Measurements from ENCODE around the gene GPR65.

Gene GPR65, protein sequence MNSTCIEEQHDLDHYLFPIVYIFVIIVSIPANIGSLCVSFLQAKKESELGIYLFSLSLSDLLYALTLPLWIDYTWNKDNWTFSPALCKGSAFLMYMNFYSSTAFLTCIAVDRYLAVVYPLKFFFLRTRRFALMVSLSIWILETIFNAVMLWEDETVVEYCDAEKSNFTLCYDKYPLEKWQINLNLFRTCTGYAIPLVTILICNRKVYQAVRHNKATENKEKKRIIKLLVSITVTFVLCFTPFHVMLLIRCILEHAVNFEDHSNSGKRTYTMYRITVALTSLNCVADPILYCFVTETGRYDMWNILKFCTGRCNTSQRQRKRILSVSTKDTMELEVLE

DNA sequence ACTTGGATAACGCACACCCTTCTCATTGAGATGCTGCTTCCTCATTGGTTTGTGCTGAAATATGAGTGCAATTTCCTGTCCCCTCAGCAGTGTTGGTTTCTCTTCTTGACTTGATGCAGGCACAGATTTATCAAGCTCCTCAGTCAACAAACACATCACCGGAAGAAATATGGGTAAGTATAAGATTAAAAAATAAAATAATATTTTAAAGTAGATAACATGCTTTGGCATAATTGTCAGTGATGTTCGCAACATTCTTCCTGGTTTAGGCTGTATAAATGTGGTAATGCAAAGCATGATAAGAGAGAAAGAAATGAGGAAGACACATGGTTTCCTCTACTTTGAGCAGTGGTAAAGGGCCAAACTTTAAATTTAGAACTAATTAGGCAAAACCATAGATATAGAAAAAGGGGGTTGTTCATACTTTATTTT lies at the start of gene GPR65:
GPR65 (plus strand) TSS at position 86 of the 432 bp plus-strand sequence. CDS start 5,713 bp downstream, outside the sequence.
- no peak for DNase-seq

DNA sequence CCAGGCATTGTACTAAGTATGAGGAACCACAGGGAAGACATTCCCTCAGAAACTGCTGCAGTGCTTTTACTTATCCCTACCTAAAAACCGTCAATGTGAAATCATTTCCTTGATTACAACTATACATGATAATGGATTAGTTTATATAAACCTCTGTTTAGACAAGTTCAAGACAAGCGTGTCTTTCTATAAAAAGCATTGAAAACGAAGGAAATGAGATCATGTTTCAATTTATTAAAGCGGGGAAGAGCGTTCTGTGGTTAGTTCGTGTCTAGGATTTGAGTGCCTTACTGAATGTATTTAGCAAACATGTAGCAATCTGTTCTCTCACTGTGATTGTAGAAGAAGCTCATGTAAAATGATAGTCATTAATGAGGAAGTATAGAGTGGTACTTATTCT lies 49.4 kb upstream of the GPR65 start:
- no peak for DNase-seq

DNA sequence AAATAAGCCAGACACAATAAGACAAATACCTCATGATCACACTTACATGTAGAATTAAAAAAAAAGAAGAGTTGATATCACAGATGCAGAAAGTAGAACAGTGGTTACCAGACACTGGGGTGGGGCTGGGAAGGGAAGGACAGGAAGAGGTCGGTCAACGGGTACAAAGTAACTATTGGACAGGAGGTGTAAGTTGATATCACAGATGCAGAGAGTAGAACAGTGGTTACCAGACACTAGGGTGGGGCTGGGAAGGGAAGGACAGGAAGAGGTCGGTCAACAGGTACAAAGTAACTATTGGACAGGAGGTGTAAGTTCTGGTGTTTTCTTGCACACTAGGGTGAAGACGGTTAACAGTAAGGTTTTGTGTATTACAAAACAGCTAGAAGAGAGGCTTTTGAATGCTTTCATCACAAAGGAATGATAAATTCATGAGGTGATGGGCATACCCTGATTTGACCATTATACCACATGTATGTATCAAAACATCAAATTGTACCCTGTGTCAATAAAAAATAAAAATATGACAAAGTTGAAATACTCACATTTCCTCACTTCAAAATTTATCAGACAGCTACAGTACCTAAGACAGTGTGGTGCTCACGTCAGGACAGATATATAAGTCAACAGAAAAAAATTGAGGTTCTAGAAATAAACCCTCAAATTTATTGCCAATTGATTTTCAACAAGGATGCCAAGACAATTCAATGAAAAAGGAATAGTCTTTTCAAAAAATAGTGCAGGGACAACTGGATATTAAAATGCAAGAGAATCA lies 44.7 kb upstream of the GPR65 start:
- DNase-seq, result no peak

DNA sequence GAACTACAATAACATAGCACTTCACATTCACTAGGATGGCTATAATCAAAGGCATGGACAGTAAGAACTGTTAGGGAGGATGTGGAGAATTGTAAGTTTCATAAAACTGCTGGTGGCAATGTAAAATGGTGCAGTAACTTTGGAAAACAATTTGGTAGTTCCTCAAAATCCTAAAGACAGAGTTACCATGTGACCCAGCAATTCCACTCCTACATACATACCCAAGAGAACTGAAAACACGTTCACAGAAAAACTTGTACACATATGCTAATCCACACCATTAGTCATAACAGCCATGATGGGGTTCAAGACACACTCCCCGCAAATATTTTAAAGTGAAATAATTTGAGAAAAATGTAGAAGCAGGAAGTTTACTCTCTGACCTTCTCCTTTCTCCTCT lies 43.7 kb upstream of the GPR65 start:
- no peak for DNase-seq

DNA sequence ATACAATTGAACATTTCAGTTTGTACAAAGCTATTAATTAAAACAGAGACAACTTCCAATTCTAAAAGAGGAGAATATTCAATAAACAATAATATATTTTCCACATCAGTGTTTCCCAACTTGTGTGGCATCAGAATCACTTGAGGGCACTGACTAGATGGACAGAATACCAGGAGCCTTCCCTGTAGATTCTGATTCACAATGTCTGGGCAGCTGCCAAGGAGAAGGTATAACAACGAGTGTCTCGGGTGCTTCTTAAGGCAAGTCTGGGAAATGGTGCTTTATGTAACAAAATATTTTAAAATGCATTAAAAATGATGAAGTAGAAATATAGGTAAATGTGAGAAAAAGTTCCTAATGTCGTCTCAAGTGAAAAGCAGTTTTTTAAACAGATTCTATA lies 38.1 kb upstream of the GPR65 start:
- no peak for DNase-seq

DNA sequence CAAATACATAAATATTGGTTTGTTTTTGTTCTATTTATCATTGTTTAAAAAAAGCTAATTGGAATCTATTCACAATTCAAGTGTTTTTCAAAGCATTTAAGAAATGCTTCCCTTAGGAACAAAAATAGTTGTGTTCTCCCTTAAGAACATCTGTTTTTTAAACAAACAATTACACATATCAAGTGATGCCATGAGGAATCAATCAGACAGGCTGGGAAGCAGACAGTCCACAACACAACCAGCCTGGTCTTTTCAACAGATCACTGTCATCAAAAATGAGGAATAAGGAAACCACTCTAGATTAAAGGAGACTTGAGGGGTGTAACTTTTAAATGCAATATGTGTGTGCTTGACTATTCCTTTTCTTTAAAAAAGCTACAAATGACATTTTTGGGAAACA lies 37.4 kb upstream of the GPR65 start:
- no peak for DNase-seq

DNA sequence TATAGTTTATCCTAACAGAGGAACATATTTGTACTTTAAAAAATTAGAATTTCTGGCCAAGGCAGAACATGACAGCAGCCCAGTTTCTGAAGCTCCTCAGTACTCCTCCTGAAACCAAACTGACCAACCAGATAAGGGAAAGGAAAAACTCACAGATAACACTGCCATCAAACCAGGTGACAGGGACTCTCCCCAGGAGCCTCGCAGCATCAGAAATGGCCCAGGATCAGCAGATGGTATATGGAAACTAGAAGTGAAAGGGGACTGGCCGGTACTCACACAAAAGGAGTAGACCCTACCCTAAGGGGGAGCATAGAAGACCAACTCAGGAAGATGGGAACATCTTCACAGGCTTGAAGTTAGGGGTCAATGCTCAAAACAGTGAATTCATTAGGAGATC lies 33.9 kb upstream of the GPR65 start:
- no peak for DNase-seq

DNA sequence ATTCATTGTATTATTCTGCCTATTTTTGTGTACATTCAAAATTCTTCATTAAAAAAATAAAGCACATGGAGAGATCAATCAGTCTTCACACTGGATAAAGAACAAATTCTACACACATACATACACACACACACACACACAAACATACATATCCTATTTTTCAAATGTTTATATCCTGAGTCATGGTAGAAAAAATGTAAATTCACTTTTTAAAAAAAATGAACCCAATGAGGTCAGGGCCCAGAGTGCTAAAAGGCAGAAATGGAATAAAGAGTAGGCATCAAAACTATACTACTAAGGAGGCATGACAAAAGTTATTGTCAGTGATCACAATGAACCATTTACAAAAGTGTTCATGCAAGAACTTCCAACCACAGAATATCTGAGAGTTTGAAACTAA lies 29.3 kb upstream of the GPR65 start:
- DNase-seq, result no peak

DNA sequence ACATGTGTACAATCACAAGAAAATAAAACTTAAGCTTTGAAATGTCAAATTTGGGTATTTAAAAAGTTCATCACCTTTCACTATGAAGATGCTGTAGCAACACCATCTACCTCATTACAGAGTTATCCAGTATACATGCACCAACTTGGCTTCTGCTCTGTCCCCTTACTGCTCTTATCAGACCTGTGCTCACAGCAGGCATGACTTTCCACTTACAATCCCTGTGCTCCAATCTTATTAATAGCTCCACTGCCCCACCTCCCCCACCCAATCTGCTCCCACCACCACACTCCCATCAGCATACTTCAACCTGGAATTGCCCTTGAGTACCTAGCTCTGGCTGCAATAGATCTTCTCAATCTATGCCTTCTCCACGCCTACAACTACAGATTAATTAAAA lies 25.2 kb upstream of the GPR65 start:
- no peak for DNase-seq

DNA sequence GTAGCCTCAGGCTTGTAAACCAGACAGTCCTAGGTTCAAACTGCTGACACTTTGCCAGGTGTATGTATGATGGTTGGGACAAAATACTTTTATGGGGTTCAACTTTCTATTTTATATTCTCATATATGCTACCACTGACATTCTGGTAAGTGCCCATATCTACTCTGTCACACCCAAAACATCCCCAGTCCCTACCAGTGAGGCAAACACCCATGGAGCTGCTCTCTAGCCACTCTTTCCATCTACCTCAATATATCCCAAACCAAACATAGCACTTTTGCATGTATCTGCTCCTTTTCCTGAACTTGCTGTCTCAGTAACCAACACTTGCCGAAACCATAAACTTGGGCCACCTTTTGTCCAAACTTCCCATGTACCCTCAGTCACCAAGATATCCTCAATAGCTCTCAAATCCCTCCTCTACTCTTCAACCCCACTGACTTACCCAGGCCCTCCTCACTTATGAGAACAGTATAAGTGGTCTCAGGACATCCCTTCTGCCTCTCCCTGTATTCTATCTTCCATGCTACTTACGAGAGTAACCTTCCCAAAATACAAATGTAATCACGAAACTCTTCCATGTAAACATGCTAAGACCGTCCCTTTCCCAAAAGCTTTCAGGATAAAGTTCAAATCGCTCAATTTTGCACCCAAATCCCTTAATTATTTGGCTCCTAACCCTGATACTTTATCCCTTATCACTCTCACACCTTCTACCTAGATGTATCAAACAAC lies 15.5 kb upstream of the GPR65 start:
- no peak for DNase-seq

DNA sequence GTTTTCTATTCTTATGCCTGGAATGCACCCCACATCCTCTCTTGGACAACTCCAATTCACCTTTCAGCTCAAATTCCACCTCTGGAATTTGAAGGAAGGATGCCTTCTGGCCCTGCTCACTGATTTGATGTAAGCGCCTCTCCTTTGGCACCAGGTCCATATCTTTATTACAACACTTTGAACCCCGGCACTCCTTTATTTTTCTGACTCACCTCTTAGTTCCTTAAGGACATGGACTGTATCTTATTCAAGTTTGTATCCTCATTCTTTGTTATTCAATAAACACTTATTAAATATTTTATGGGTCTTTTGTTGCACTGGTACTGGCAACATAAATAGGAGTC lies 15.0 kb upstream of the GPR65 start:
- DNase-seq, result no peak

DNA sequence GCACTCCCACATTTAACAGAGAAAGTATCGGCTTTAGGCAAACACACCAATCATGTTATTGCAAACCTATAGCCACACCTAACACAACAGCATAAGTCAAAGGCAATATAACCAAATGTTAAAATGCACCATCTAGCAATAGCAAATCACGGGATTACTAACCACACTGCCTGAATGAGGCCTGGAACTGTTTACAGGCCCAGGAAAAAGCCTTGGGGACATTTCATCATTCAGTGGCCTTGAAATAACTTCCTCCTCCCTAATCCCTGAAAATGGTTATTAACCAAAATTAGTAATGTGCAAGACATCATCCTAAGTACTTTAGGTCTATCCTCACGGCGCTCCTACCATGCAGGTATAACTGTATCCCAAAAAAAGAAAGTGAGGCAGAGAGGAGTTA lies 14.3 kb upstream of the GPR65 start:
- DNase-seq, result no peak

DNA sequence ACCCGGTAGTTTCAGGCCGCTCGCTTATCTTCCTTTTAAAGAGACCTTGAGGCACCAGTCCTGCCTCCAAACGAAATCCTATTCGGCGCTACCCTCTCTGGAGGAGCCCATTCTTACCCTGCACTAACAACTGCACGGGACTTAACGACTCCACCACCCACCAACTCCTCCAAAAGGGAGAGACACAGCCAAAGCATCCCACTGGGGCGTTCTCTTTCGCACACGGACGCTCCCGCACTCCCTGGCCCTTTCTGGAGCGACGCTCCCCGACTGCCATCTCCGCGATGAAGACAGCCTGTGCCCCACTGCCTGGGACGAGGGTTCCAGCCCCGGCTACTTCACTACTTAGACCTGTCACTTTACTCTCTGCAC lies 12.6 kb upstream of the GPR65 start:
- DNase-seq, result no peak

DNA sequence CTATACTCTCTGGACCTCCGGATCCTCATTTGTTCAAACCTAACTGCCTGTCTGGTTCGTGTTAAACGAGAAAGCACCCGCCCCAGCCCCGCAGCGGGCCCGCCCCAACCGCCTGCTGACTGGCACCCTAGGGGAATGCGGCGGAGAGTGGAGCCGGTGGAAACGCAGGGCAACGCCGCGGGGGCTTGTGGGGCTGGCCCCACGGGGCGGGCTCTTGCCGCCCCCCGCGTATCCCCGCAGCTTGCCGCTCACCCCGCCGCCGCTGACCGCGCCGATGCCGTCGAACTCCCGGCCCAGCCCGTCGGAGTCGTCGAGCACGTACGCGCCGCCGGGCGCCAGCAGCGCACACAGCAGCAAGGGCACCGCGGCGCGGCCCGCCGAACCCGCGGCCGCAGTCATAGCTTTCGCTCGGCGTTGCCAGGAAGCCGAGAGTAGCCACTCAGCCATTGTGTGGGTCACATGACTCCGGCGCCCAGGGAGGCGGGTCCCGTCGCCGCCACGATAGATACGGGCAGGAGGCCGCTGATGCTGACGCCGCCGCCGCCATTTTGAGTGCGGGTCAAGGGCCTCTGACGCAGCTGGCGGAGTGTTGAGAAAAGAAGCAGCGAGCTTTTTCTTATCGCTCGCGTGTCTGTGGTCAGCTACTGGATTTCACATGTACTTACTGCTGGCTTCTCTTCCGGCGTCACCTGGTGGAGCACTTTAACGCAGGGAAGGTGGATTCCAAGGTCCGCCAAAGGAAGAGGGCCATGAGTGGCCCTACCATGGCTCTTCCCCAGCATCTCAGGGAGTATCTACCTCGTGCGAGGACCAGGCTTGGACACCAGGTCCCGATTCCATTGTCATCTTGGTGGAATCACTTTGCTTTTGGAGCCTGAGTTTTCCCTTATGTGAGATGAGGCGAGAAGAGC lies 12.0 kb upstream of the GPR65 start, which contains the start of gene GALC:
GALC (minus strand) TSS at position 465 of the 911 bp plus-strand sequence; CDS start at position 447, 18 bp downstream.
- DNase-seq, result peak; percentile 14 to 82

DNA sequence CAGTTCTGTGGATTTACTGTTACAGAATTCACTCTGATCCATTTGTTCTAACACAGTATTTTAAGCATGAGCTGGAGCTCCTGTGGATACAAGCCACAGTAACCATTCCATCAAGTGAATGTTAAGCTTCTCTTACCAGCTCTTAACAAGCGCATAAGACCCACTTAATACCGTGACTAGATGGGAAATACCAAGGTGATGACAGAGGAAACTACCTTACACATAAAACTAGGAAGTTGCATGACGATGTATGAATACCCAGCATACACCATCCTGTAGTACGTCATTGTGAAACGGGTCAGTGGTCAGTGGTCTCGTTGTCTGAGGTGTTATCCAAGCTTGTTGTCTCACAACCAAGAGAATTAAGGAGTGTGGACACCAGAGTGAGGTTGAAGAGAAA lies 10.0 kb upstream of the GPR65 start:
- no peak for DNase-seq

DNA sequence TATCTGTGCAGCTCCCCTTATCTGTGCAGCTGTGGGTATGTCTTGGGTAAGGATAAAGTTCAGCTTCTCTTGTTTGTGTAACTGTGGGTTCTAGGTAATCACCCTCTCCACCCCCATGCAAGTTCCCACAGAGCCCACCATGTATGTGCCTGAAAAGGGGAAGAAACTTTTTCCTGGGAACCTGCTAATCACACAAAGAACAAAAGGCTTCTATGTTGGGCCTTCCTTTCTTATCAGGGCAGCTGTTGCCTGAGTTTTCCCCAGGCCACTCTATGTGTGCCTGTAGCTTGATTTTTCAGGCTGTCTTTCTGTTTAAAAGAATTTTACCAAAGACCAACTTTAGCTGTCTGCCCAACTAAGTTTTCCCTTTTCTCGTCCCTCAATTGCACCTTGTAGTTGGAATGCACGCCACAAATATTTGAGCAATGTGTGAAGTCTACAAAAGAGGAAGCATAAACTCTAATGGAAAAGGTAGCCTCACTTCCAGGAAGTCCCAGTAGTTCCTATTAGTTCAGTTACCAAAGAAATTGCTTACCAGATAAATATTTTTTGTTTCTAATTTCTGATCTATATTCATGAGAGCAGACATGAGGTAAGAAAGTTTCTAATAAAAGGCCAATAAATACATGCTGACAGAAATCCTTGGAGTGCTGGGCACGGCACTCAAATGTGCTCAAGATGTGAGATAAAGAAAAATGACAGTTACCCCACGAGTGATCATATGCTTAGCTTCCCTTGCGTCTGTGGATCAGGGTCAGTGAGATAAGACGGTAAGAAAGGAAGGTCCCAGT lies 9.2 kb upstream of the GPR65 start:
- DNase-seq, result no peak

DNA sequence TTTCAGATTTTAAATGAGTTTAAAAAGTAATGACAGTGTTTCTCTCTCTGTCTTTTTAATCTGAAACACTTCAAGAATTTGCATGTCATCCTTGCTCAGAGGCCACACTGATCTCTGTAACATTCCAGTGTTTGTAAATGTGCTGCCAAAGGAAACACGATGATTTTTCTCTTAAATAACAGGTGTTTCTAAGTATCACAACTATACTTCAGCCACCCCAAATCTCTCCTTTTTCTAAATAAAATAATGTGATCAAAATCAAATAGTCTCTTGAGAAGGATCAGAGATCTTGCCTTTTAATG lies 8.7 kb upstream of the GPR65 start:
- no peak for DNase-seq

DNA sequence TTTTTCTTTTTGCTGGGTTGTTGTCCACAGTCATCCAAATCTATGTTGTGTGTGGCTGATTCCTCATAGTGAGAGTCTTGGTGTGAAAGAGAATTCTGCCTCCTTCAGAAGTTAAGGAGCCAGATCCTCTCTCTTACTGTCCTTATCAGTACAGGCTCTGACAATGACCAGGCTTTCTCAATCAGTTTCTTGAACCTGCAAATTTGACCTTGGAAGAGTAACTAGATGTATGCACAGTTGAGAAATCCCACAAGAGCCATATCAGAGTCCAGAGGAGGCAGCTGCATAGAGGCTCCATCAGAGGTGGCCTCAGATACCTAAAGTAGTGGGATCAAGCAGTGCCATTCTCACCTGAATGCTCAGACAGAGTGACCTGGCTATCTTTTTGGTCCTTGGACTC lies 6.5 kb upstream of the GPR65 start:
- no peak for DNase-seq

DNA sequence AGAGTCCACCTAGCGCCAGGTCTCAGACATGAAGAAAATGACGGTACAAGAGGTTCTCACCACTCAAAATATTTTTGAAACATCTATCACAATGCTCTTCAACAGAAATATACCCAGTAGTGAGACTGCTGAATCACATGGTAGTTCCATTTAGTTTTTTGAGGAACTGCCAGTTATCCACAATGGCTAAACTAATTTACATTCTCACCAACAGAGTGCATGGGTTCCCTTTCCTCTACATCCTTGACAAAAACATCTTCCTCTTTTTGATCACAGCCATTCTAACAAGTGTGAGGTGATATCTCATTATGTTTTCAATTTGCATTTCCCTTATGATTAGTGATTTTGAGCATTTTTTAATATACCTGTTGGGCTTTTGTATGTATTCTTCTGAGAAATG lies 5.7 kb upstream of the GPR65 start:
- DNase-seq, result no peak

DNA sequence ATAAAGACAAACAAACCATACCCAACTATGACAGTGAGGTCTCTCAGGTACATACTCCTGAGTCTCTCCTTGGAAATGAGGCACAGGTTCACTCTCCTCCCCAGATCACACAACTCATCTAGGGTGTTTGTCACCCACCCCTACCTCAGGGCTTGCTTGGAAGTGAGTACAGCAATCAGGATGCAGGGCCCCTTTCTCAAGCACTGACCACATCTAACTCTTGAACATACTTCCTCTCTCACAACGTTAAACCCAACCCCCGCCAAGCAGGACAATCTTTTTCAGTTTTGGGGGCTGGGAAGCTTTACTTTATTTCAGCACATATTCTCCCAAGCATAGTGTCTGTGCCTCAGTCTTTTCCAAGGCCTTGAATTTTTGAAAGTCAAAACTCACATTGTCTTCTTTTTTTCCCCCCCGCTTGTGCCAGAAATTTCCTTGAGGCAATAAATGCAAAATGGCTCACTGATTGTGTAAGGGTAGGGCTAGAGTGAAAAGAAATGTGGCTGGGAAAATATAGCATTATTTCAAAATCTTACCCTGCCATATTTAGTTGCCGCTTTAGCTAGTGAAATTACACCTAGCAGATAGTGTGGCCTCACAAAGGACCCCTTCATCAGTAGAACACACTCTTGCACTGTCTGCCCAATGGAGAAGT lies 2.4 kb upstream of the GPR65 start:
- no peak for DNase-seq

DNA sequence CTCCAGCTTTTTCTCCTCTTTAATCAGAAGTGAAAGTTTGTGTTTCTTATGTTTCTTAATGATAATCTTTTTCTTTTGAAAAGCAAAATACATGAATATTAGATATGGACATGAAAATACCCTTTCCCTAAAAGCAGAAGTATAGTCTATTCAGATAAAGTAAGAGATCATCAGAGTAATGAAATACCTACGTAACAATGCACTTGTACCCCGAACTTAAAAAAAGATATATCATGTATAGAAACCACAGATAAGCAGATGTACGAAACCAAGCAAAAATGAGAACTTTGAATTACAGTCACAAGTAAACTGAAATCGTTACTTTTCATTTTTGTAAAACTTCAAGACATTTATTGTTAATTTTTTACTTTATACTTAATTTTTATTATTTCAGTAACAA lies 1.5 kb upstream of the GPR65 start:
- DNase-seq, result no peak

Data from cerebellar nuclear complex (tissue), 1 donor.